GM21515 (cell line): ENCODE measurements around the gene ARHGEF17.

Experiments used
- ATAC-seq: cut with Tn5 transposase; IDR thresholded peaks from one replicate; pipeline ENCODE4 v1.9.1; 2021; ENCODE audit not compliant: unreplicated experiment

The ARHGEF17 gene

DNA sequence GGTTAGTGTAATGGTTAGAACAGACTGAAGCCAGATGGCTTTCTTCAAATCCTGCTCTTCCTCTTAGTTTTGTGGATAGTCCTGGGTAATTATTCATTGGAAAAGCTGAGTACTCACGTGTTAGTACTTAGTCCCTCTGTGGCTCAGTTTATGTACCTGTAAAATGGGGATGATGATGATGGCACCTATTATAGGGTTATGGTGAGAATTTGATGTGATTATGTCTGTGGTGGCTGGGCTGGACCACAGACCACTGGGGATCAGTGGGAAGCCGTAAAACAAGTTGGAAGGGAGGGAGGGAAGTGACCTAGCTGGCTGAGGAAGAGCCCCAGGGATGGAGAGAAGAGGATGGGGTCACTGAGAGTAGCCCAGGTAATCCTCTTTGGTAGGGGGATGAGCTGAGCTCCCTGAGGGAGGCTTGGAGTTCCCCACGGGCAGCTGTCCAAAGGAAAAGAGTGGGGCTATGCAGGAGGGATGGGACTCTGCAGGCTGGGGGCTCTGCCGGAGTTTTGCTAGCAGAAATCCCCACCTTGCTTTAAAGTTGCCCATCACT lies 19.8 kb downstream of the ARHGEF17 start:
- no peak for ATAC-seq

DNA sequence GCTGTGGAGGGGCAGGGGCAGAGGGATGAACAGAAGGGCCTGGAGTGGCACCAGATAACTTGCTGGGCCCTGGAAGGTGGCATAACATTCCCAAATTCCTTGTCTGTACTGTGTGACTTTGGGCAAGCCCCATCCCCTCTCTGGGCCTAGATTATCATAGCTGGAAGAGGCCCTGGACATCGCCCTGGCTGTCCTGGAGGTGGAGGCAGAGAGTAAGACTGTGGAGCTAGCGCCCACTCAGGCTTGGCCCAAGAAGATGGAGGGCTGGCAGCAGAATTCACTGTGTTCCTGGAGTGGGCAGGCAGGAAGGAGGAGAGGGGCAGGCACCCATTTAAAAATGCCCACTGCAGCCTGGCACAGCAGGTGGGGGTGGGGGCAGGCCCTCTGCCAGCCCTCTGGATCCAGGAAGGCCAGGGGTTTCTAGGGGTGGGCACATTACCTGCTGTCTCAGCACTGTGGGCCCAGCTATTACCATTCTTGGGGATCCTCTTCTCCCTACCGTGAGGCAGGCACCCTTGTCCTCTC lies 22.6 kb downstream of the ARHGEF17 start:
- no peak for ATAC-seq

DNA sequence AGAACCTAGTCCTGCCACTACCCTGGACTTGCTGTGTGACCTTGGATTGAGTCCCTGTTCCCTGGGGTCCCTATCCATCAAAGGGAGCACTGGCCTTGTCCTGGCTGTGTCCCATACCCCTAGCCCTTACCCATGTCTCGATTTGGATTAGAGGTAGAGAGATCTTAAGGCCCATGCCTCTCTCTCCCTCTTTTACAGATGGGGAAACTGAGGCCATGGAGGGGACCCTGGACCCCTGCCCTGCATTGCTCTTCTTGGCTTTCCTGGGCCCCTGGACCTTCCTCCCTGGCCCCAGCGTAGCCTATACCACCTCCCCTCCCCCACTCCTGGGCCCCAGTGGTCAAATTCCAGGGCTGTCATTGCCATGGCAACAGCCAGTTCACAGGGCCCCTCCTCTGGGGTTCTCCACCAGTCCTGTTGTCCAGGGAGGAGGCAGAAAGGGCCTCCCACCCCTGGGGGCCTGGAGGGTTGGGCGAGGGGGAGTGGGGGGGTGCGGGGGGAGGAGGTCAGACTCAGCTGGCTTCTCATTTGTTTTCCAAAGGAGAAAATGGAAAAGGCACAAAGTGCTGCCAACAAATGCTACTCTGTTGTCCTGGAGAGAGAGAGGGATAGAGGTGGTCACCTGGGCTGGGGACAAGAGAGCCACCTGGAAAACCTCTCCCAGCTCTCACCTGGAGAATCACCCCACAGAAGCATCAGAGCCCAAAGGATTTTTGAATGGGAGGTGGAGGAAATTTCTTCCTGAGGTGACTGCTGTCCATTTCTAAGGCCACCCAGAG lies 23.3 kb downstream of the ARHGEF17 start:
- ATAC-seq: no peak

DNA sequence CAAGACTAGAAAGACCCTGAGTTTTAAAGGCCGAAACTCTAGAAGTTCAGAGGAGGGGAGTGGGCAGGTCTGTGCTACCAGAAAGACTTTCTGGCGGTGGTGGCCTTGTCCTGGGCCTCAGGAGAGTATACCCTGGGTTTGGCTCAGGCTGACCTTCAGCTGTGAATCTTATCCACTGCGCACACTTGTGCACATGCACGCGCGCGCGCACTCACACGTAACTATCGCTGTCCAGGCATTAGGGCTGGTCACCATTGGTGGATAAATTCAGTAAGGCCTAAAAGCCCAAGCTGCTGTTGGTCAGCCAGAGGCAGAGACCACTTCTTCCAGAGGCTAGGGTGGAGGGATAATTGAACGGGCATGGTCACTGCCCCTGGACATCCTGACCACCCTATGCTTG lies 25.1 kb downstream of the ARHGEF17 start:
- no peak for ATAC-seq

DNA sequence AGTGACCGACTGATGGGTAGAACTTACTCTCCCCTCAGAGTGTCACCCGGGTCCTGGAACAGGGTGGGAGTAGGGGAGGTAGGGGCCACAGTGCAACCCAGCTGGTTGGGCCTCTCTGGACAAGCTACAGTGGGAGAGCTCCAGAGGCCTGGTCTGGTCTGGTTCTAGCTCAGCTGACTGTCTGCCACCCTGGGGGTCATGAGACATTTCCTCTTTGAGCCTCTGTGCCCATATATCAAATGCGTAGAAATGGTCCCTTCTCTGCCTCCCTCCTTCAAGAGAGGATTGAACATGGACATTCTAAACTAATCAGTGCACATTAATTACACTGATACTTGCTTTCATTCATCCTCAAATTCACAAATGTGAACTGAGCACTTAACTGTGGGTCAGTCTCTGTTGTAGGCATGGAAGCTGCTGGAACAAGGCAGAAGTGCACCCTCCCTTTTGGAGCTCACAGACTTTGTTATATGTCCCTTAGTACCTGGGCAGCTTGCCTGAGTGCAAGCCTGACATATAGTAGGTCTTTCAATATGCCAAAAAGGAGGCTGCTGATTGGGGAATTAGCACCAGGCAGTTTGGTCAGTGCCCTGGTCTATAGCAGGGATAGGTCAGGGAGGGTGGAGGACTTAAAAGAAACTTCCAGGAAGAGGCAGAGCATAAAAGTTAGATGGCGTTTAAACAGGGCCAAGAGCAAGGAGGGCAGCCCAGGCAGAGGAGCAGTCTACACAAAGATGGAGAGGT lies 25.7 kb downstream of the ARHGEF17 start:
- no peak for ATAC-seq

DNA sequence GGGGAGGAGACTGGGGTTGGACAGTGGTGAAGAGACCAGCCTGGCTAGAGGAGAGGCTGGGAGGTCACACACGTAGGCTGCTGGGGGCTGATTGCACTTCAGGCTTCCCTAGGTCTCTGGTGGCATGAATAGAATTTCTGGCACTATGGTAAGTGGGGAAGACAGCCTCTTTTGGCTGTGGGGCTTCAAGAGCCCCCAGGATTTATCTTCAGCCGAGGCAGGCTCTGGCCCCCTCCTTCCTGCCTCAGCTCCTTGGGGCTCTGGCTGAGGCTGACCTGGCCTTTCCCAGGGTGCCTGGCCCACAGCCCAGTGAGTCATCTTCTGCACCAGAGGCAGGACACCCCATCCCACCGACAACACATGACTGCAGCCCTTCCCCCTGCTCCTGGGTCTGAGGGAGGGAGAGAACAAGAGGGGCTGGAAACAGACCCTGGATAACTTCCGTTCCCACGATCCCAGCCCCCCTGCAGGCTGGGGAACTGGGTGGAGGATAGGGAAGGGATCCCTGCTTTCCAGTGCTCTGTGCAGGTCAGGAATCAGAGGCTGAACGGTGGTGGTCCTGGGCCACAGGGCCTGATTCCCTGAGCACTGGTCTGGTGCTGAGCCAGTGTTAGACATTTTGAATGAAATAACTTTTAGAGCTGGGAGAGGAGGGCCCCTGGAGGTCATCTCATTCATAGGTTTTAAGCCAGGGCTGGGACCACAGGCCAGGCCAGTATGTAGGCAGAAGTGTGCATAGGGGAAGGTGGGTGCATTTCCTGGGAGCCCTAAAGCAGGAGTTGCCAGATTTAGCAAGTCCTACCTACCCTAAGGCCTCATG lies 26.5 kb downstream of the ARHGEF17 start:
- no peak for ATAC-seq

DNA sequence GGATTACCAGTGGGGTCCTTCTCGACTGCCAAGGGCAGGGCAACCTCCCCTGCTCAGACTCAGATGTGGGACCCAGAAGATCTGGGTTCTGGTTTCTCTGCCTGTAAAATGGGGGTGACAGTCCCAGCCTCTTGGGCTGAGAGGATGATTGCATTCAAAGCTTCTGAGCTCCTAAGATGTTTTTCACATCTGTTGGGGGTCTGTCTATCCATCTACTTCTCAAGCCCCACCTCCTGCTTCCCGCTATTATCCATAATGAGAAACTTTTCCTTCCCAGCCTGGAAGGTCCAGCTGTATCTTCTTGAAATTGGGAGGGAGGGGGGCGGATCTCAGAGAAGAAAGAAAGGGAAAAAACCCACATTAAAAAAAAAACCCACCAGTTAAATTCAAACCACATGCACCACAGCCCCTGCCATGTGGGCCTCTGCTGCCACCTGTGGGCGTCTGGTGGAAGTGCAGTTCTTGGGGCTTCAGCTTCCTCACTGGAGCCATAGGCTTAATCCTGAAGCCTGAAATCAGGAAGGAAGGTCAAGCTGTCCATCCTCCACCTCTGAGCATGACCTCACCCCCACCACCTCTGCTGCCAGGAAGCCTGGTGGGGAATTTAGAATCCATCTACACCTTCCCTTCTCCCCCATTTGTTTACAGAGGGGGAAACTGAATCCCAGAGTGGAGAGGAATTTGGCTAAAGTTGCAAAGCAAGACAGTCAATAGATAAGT lies 27.3 kb downstream of the ARHGEF17 start:
- ATAC-seq: no peak

DNA sequence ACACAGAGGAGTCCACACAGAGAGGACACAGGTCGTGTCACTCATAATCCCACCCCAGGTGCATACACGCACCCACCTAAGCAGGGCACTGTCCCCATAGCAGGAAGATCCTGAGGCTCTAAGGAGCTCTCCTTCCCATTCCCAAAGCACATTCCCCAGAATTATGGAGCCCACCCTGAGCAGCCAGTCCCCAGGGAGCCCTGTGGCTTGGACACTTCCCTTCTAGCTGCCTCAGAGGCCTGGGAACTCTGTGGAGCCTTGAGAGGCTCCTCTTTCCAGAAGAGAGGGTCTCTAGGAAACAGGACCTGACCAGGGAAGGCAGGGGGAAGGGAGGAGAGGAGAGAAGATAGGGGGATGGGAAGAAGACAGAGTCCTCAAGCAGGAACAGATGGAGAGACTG lies 29.8 kb downstream of the ARHGEF17 start:
- ATAC-seq: no peak

DNA sequence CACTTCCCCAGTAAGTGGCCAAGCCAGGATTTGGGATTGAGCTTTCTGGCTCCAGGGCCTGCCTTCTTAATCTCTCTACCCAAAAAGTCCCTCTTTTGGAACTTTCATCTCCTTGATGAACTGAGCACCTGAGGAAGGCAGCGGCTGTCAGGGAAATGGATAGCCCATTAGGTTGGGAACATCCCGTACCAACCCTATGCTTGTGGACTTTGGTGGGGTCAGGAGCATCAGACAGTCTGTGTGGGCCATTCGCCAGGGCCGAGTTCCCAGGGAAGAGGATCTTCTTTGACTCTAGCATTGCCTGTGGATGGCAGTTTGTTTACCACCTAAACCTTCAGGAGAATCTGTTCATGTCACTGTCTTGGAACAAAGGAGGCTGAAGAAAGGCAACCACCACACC lies 30.2 kb downstream of the ARHGEF17 start:
- ATAC-seq: no peak

DNA sequence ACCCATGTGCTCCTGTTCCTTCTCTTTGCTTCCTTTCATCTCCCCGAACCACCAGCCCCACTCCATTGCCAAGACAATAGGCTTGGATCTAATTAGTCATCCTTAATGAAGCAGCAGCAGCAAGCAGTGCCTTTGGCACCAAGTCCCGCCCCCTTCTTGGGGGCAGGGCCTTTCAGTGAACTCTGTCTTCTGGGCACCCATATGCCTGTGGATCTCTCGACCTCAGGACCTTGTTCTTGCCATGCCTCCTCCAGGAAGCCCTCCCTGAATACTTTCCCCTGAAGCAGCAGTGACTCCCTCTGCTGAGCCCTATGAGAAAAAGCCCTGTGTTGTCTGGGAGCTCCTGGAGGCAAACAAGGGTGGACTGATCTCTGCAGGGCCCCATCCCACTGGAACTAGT lies 32.1 kb downstream of the ARHGEF17 start:
- no peak for ATAC-seq

DNA sequence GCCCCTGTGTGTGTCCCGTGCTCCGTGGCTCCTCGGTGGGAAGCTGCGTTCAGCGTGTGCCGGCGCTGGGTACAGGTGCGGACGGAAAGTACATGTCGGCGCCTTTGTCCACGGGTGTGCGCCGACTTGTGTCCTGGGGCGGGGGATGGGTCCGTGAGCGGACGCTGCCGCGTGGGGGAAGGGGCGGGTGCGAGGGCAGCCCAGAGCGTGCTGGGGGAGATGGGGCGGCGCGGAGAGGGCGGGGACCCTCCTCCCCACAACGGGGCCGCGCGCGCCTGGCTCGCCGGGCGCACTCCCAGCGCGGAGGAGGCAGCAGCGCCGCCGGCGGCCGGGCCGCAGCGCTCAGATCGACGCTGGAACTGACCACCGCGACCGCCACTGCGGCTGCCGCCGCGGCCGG lies 34.6 kb downstream of the ARHGEF17 start:
- ATAC-seq: no peak

DNA sequence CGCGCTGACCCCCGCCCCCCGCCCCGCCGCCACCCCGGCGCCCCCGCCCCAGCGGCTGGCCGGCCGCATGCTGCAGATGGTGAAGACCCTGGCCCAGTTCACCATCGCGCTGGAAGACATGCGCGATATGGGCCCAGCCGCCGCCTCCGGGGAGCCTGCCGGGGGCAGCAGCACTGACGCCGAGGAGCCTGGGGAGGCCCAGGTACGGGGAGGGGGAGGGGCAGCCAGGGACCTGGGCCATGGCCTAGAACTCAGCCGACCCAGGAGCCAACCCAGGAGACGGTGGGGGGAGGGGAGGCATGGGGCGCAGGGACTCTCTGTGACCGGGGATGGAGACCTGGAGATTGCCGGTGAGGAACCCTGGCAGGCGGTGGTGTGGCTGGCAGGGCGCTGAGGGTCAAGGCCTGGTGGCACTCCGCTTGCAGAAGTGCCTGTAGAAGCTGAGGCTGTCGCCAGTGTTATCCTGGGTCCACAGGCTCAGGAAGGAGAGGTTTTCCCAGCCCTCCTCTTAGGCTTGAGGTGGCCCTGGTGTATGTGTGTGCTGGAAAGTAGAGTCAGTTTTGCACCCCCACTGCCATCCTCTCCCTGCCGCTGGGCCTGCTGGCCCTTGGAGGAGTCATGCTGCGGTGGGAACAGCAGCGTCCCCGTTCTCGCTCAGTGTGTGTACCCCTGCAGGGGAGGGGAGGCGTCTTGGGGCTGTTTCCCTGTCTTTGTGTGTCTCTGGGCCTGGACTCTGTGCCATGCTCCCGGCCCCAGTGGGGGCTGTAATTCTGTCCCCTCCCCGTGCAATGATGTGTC lies 35.2 kb downstream of the ARHGEF17 start:
- ATAC-seq: no peak

DNA sequence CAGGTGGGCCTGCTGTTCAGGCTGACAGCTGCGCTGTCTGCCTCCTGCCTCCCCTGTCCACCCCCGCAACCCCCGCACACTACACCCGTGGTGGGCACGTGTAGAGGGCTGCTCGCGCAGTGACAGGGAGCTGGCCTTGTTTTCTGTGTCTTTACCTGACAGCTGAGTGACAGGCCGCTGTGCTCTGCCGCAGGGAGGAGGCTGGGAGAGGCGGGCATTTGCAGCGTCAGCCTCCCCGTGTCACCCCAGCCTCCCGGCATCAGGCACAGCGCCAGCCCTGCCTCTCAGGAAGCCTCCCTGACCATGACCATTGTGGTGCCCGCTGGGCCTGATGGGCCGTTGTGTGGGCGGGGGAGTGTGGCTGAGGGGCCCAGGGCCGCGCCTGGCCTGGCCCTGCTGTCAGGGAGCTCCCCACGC lies 36.1 kb downstream of the ARHGEF17 start:
- no peak for ATAC-seq

DNA sequence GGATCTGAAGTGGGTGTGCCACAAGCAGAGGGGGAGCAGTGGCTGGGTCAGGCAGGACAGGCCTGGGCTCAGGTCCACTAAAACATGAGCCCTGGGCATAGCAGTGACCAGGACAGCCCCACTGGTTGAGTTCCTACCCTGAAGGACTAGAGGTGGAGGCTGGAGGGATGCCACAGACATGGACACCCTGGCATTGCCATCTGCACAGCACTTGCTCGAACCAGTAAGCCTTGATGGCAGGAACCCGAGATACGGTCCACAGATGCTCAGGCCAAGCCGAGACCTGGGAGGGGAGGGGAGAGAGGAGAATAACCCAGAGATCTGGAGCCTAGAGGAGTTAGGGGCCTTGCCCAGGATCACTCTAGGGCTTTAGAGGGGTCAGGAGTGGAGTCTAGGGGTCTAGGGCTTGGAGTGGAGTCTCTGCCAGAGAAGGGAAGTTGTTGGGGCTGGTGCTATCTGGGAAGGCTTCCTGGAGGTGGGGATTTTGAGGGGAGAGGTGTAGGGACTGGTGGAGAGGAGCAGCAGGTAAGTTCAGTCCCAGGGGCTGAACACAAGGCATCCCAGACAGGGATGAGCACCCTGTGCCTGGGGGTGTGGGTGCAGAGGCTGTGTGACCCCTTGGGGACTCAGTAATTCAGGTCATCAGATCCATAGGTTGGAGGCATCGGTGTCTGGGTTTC lies 37.5 kb downstream of the ARHGEF17 start:
- no peak for ATAC-seq

DNA sequence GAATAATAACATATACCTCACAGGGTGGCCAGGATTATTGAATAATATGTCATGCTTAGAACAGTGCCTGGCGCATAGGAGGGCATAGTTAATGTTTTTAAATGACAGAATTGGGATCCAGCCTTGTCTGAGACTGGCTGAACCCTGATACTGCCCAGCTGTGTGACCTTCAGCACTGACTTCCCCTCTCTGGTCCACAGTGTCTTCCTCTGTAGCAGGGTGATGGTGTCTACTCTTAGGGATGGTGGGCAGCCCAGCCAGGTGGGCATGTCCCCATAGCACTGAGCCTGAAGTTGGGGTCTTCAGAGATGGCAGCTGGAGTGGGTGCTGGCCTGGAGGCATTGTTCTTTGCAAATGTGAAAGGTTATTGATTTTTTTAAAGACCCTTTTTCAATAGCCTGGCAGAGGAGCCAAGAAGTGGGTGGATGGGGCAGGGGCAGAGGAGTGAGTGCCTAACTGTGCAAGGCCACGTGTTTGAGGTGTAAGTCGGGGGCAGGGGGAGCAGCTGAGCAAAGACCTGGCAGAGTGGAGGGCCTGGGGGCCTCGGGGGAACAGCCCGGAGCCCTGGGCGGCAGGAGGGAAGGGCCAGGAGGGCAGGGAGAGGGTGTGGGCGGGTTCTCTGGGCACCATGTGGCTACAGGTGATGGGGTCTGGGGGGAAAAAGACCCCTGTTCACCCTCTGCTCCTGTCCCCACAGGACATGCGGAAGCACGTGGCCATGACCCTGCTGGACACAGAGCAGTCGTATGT lies 38.3 kb downstream of the ARHGEF17 start:
- no peak for ATAC-seq

DNA sequence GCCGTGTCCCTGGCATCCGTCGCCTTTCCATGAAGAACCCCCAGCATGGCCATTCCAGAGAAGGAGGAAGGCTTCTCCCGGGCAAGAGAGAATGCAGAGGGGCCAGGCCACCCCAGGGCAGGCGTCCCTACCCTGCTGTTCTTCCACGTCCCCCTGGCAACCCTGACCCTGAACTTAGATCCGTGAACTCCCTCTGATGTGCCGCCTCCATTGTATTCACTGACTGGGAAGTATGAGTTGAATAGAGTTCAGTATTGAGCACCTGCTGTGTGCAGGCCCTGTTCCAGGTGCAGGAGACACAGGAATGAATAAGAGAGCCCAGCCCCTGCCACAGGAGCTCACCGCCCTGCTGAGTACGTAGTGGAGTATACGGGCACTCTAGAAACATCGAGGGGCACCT lies 39.0 kb downstream of the ARHGEF17 start:
- ATAC-seq: no peak

DNA sequence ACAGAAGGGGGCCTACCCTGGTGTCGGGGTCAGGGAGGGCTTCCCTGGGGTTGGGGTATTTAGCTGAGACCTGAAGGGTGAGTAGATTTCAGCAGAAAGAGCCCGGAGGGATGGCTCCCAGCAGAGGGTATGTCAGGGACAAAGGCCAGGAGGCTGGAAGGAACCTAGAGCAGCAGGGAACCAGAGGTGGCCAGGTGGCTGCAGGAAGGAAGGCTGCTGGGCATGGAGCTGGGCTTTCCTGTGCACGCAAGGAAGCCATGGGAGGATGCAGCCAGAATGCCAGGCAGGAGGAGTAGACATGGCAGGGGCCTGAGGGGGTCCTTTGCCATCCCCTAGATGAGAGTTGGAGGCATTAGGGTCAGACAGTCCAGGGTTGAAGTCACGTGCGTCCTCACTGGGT lies 40.8 kb downstream of the ARHGEF17 start:
- ATAC-seq: no peak

DNA sequence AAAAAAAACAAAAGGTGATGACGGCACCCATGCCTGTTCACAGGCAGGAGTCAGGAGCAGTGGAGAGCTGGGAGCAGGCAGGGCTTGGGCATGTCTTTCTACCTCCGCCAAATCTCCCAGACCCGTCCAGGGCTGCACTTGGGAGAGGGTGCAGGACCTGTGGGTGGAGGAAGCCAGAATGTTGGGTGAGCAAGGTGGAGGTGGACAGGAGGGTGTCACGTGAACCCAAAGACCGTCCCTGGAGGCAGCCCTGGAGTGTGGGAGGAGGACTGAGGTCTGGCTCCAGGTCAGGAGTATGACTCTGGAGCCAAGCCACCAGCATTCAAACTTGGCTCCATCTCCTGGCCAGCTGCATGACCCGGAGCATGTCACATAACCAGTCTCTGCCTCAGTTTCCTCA lies 41.6 kb downstream of the ARHGEF17 start:
- ATAC-seq: no peak
